Stomach (tissue), 9 donors: ENCODE results near the gene EFNA4. TPM values are rescaled to one million over a fixed set of nuclear protein-coding genes. Genes with fewer than 3 reads are reported as not detected.

Source experiments
- DNase-seq, 2 donors: peaks; one replicate each; pipeline versions ENCODE4 v3.0.0 to v3.0.0-alpha.2; 2013 to 2019
- H3K27ac ChIP-seq, 5 donors: fragments of 200-600 bp in 4 of 5; sonication (generic) in 4 of 5; one replicate each; pipeline ENCODE4 v1.5.1; 2013 to 2019; ENCODE audit warnings: mild to moderate bottlenecking in 1 of 5, moderate library complexity in 1 of 5
- H3K27me3 ChIP-seq, 3 donors: fragments of 200-600 bp; sonication (generic); one replicate each; pipeline ENCODE4 v1.5.1; 2017 to 2019; ENCODE audit warnings: mixed run types in 1 of 3
- H3K36me3 ChIP-seq, 4 donors: fragments of 200-600 bp; sonication (generic); 1 replicate in 3 of 4; 2 replicates in 1 of 4; pipeline ENCODE4 v1.5.1; 2016 to 2019
- H3K4me1 ChIP-seq, 4 donors: fragments of 200-600 bp; sonication (generic); one replicate each; pipeline ENCODE4 v1.5.1; 2016 to 2019
- H3K4me3 ChIP-seq, 4 donors: fragments of 200-600 bp; sonication (generic) in 3 of 4; one replicate each; pipeline ENCODE4 v1.5.1; 2016 to 2019; ENCODE audit warnings: mild to moderate bottlenecking in 1 of 4
- H3K9me3 ChIP-seq, 4 donors: fragments of 200-600 bp; sonication (generic); one replicate each; pipeline ENCODE4 v1.5.1; 2016 to 2019
- EP300 ChIP-seq: sonication (generic); formaldehyde crosslinking; IDR thresholded peaks from one replicate; pipeline ENCODE4 v1.6.1; 2017; ENCODE audit warnings: antibody characterized with exemption
- POLR2A ChIP-seq, 4 donors: fragments of 450-650 bp; IDR thresholded peaks; one replicate each; pipeline ENCODE4 v1.6.1; 2016; ENCODE audit warnings: antibody characterized with exemption in 4 of 4, control low read depth in 2 of 4, mild to moderate bottlenecking in 1 of 4, moderate library complexity in 1 of 4
- POLR2AphosphoS5 ChIP-seq, 3 donors: sonication (generic); formaldehyde crosslinking; IDR thresholded peaks; one replicate each; pipeline ENCODE4 v1.6.1; 2016; ENCODE audit warnings: antibody characterized with exemption in 3 of 3
- WGBS, 5 donors: extraction: QIAGEN DNeasy Blood & Tissue Kit in 3 of 5; methylation state at CpG; one replicate each; pipeline versions ENCODE4 v1.1.5 to v1.1.7; 2013 to 2018; 5-methylcytosine and 5-hydroxymethylcytosine counted together
- intact Hi-C: fragments of 100-400 bp; cut with DNase I; formaldehyde crosslinking; loops from one replicate; pipeline ENCODE4 v1.15.1; 2023; ENCODE audit warnings: low total_unique reads
- polyA plus RNA-seq, 3 donors: library from polyadenylated mRNA; stranded (reverse); fragments of 200-250 nt; gene quantifications; one replicate each; pipeline ENCODE4 v1.2.3, GENCODE V29; 2013
- total RNA-seq, 5 donors: library from RNA; depleted of rRNA; stranded (reverse); fragments of >200 nt; gene quantifications; one replicate each; pipeline versions ENCODE4 v1.1.0 to v1.2.3, GENCODE V29; 2014 to 2016
- TF ChIP-seq, protein P1 (sequence below), 7 experiments: fragments of 450-650 bp in 4 of 7; fragments of 200-600 bp in 3 of 7; sonication (generic) in 3 of 7; IDR thresholded peaks; one replicate each; pipeline ENCODE4 v1.5.1; 2016 to 2019; ENCODE audit warnings: antibody characterized with exemption in 7 of 7, control low read depth in 2 of 7, mild to moderate bottlenecking in 1 of 7
- donor health status: healthy with polysubstance abuse.
- donor health status: Bipolar disorder and iron deficiency.
- donor health status: healthy.

EFNA4 gene
- total and polyA plus RNA-seq, 8 donors: 3.5 to 13.2 (median 6.2) TPM; not detected in 2

DNA sequence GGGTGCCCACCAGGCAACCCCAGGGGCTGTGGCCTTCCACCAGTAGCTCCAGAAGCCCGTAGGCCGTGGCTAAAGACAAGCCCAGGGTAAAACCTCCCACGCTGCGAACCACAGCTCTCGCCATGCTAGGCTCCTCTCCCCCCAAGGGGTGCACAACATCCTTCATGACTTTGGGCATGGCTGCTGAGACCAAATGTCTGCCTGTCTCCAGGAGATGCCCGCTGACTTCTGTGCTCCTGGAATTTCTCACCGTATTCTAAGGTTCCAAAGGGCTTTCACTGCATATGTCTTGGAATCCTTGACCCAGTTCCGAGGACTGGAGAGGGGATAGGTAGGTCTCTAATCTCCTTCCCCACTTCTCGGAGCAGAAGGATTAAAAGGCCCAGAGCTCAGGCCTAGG lies 30.0 kb upstream of the EFNA4 start, which contains the start of the genes DCST1 and DCST2:
Gene DCST1 (plus strand): TSS at position 301 of the 400 bp plus-strand sequence. CDS start 213 bp downstream, outside the sequence.
Gene DCST2 (minus strand): TSS at position 258 of the 400 bp plus-strand sequence. CDS start 80 bp downstream, at position 178.
- H3K36me3 ChIP-seq: no peaks in the 10 kb centered on the region
- no peak within 1 kb of the TSS for H3K4me3 ChIP-seq
- TF ChIP-seq POLR2A (IDR thresholded peaks at IDR 0.05): no peak
- no peak for TF ChIP-seq EP300
- TF ChIP-seq, protein P1, sequence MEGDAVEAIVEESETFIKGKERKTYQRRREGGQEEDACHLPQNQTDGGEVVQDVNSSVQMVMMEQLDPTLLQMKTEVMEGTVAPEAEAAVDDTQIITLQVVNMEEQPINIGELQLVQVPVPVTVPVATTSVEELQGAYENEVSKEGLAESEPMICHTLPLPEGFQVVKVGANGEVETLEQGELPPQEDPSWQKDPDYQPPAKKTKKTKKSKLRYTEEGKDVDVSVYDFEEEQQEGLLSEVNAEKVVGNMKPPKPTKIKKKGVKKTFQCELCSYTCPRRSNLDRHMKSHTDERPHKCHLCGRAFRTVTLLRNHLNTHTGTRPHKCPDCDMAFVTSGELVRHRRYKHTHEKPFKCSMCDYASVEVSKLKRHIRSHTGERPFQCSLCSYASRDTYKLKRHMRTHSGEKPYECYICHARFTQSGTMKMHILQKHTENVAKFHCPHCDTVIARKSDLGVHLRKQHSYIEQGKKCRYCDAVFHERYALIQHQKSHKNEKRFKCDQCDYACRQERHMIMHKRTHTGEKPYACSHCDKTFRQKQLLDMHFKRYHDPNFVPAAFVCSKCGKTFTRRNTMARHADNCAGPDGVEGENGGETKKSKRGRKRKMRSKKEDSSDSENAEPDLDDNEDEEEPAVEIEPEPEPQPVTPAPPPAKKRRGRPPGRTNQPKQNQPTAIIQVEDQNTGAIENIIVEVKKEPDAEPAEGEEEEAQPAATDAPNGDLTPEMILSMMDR (IDR thresholded peaks at IDR 0.05): no peak
- TF ChIP-seq POLR2AphosphoS5 (IDR thresholded peaks at IDR 0.05): no peak
- H3K27ac ChIP-seq: no peak within 1 kb of the TSS
- no peak for DNase-seq
- intact Hi-C loops: no loop called here
- H3K9me3 ChIP-seq: no peaks in the 10 kb centered on the region
- peaks cover 2 to 5% (median 5%) of the 10 kb centered on the region in 4 donors for H3K4me1 ChIP-seq
- H3K27me3 ChIP-seq: no peaks in the 10 kb centered on the region
- WGBS, 5 donors: 92 to 97% (median 94%) methylated on average over 9 of the region's 9 CpGs

DNA sequence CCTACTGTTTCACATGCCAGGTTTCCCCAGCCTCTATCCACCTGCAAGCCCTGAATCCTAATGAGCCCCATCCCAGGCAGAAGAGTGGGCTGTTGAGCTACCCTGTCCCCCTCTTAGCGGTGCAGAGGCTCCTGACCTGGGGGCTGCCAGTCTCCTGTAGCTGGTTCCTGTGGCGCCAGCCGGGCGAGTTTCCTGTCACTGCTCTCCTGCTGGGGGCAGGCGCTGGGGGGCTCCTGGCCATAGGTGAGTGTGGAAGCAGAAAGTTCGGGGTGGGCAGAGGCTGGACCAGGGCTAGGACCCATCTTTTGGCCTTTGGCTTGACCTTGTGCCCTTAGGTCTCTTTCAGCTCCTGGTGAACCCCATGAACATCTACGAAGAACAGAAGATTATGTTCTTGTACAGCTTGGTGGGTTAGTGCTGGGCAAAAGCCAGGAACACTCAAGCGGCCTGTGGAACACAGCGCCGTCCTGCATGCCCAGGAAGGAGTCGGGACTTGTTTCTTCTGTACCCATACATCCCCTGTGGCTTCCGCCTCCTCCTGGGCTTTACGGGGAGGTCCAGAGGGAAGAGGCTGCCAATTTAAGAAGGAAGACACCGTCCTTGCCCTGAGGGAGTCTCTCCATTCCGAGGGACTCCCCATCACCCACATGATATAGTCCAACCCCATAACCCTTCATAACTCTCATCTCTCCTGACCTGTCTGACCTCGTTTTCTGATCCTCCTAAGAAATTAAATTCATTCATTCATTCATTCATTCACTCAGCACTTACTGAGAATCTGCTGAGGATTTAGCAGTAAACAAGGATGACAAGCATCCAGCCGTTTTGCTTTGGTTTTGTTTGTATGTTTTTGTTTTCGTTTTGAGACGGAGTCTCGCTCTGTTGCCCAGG lies 29.0 kb upstream of the EFNA4 start:
- no peak for DNase-seq
- intact Hi-C loops: no loop called here
- TF ChIP-seq POLR2AphosphoS5 (IDR thresholded peaks at IDR 0.05) (no peak), POLR2A (IDR thresholded peaks at IDR 0.05) (no peak), EP300 (no peak)
- TF ChIP-seq, protein P1 (IDR thresholded peaks at IDR 0.05): no peak
- no peak overlapping the region for H3K27ac ChIP-seq
- no peaks in the 10 kb centered on the region for H3K9me3 ChIP-seq
- no peaks in the 10 kb centered on the region for H3K27me3 ChIP-seq
- H3K36me3 ChIP-seq: no peaks in the 10 kb centered on the region
- 78 to 87% (median 85%) methylated on average over 16 to 20 of the region's 20 CpGs for WGBS, 5 donors
- no peak overlapping the region for H3K4me3 ChIP-seq
- H3K4me1 ChIP-seq: peaks cover 12 to 15% (median 12%) of the 10 kb centered on the region in 4 donors

DNA sequence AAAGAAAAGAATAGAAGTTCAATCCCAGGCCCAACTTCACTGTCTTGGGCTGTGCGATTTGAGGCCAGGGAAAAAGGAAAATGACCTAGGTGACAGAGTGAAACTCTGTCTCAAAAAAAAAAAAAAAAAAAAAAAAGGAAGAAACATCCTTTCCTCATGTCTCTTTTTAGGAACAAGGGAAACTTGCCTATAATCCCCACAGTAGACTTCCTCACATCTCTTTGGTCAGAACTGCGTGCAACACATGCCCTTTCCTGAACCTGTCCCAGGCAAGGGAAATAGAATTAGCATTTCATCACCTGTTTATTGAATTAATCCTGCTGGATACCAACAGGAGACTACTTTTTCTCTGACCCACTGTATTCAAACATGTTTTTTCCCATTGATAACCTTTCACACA lies 27.6 kb upstream of the EFNA4 start:
- intact Hi-C loops: no loop called here
- 83 to 89% (median 87%) methylated on average over 2 of the region's 2 CpGs for WGBS, 5 donors
- DNase-seq: no peak
- Histone ChIP-seq H3K27me3 (no peaks in the 10 kb centered on the region), H3K9me3 (no peaks in the 10 kb centered on the region), H3K36me3 (no peaks in the 10 kb centered on the region), H3K4me1 (peaks cover 12 to 16% (median 12%) of the 10 kb centered on the region in 4 donors), H3K4me3 (no peak overlapping the region), H3K27ac (no peak overlapping the region)
- no peak for TF ChIP-seq POLR2A (IDR thresholded peaks at IDR 0.05)
- TF ChIP-seq POLR2AphosphoS5 (IDR thresholded peaks at IDR 0.05): no peak
- TF ChIP-seq, protein P1 (IDR thresholded peaks at IDR 0.05): no peak
- no peak for TF ChIP-seq EP300

DNA sequence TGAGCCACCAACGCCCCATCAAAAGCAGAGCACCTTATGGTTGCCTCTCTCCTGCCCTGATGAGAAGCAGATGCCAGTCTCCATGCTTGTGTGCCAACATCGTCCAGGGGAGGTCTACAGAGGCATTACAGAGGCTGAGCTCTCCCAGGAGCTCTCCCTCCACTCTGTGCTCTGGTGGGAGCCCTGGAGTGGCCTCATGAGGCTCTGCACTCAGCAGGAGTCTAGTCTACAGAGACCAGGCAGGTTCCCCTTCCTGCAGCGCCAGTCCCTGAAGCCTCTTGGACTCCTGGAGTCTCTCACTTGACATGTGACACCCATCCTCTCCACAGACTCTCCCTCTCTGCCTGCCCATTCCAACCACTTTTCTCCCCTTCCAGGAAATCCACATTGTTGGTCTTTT lies 26.5 kb upstream of the EFNA4 start:
- Histone ChIP-seq H3K9me3 (no peaks in the 10 kb centered on the region), H3K4me1 (peaks cover 12 to 16% (median 12%) of the 10 kb centered on the region in 4 donors), H3K4me3 (no peak overlapping the region), H3K36me3 (no peaks in the 10 kb centered on the region), H3K27me3 (no peaks in the 10 kb centered on the region), H3K27ac (no peak overlapping the region)
- DNase-seq: no peak
- intact Hi-C loops: no loop called here
- WGBS, 5 donors: 87 to 96% (median 94%) methylated on average over 3 of the region's 3 CpGs
- TF ChIP-seq POLR2A (IDR thresholded peaks at IDR 0.05): no peak
- TF ChIP-seq POLR2AphosphoS5 (IDR thresholded peaks at IDR 0.05): no peak
- TF ChIP-seq, protein P1 (IDR thresholded peaks at IDR 0.05): no peak
